ENCODE results near the gene ALS2. TPM values are rescaled to one million over a fixed set of nuclear protein-coding genes. Genes with fewer than 3 reads are reported as not detected.

ALS2 gene
- polyA plus RNA-seq, 4 donors: 8.4 to 34.0 (median 10.8) TPM

GRCh38 chr2:201788371-201788770 is 7.6 kb upstream of the ALS2 start:
- no peak overlapping the region for H3K4me3 ChIP-seq (ENCODE audit: low read depth in 1 of 3, low read length in 3 of 3)
- no peaks in the 10 kb centered on the region for H3K9me3 ChIP-seq (ENCODE audit: control insufficient read depth in 2 of 2, insufficient read depth in 1 of 2, low read depth in 1 of 2, low read length in 1 of 2)
- H3K27me3 ChIP-seq (ENCODE audit: control insufficient read depth in 3 of 3, insufficient read depth in 3 of 3, low read length in 3 of 3): peaks cover 0 to 1% (median 0%) of the 10 kb centered on the region in 3 donors
- no peak overlapping the region for H3K27ac ChIP-seq (ENCODE audit: low read depth in 1 of 3, low read length in 2 of 3)
- H3K36me3 ChIP-seq (ENCODE audit: control insufficient read depth in 3 of 3, insufficient read depth in 2 of 3, low read depth in 1 of 3, low read length in 3 of 3): no peaks in the 10 kb centered on the region
- WGBS, 3 donors: 78 to 96% (median 79%) methylated on average over 3 of the region's 3 CpGs
- DNase-seq (no peak), FAIRE-seq (no peak)
- H3K4me1 ChIP-seq (ENCODE audit: control insufficient read depth in 3 of 3, insufficient read depth in 2 of 3, low read depth in 1 of 3, low read length in 2 of 3): no peaks in the 10 kb centered on the region

- Histone ChIP-seq H3K4me3 (ENCODE audit: low read depth in 1 of 3, low read length in 3 of 3) (no peak overlapping the region), H3K36me3 (ENCODE audit: control insufficient read depth in 3 of 3, insufficient read depth in 2 of 3, low read depth in 1 of 3, low read length in 3 of 3) (no peaks in the 10 kb centered on the region), H3K27ac (ENCODE audit: low read depth in 1 of 3, low read length in 2 of 3) (no peak overlapping the region), H3K4me1 (ENCODE audit: control insufficient read depth in 3 of 3, insufficient read depth in 2 of 3, low read depth in 1 of 3, low read length in 2 of 3) (no peaks in the 10 kb centered on the region), H3K9me3 (ENCODE audit: control insufficient read depth in 2 of 2, insufficient read depth in 1 of 2, low read depth in 1 of 2, low read length in 1 of 2) (no peaks in the 10 kb centered on the region), H3K27me3 (ENCODE audit: control insufficient read depth in 3 of 3, insufficient read depth in 3 of 3, low read length in 3 of 3) (peaks cover 0 to 2% (median 1%) of the 10 kb centered on the region in 3 donors)
- DNase-seq (no peak), FAIRE-seq (no peak)
Observed at GRCh38 chr2:201786471-201786870, 5.7 kb upstream of the ALS2 start.

- FAIRE-seq: no peak
Observed at GRCh38 chr2:201785135-201785534, 4.4 kb upstream of the ALS2 start.

GRCh38 chr2:201784563-201784962 is 3.8 kb upstream of the ALS2 start:
- no peak overlapping the region for H3K4me3 ChIP-seq (ENCODE audit: low read depth in 1 of 3, low read length in 3 of 3)
- H3K36me3 ChIP-seq (ENCODE audit: control insufficient read depth in 3 of 3, insufficient read depth in 2 of 3, low read depth in 1 of 3, low read length in 3 of 3): no peaks in the 10 kb centered on the region
- H3K9me3 ChIP-seq (ENCODE audit: control insufficient read depth in 2 of 2, insufficient read depth in 1 of 2, low read depth in 1 of 2, low read length in 1 of 2): no peaks in the 10 kb centered on the region
- peaks cover 0 to 3% (median 2%) of the 10 kb centered on the region in 3 donors for H3K4me1 ChIP-seq (ENCODE audit: control insufficient read depth in 3 of 3, insufficient read depth in 2 of 3, low read depth in 1 of 3, low read length in 2 of 3)
- no peak for DNase-seq
- peaks cover 0 to 2% (median 1%) of the 10 kb centered on the region in 3 donors for H3K27me3 ChIP-seq (ENCODE audit: control insufficient read depth in 3 of 3, insufficient read depth in 3 of 3, low read length in 3 of 3)
- H3K27ac ChIP-seq (ENCODE audit: low read depth in 1 of 3, low read length in 2 of 3): no peak overlapping the region
- FAIRE-seq: no peak
- WGBS, 3 donors: 42 to 58% (median 50%) methylated on average over 1 of the region's 1 CpG

More at GRCh38 chr2:201785135-201785534, 4.4 kb upstream of the ALS2 start:
- Histone ChIP-seq H3K9me3 (ENCODE audit: control insufficient read depth in 2 of 2, insufficient read depth in 1 of 2, low read depth in 1 of 2, low read length in 1 of 2) (no peaks in the 10 kb centered on the region), H3K4me3 (ENCODE audit: low read depth in 1 of 3, low read length in 3 of 3) (no peak overlapping the region), H3K36me3 (ENCODE audit: control insufficient read depth in 3 of 3, insufficient read depth in 2 of 3, low read depth in 1 of 3, low read length in 3 of 3) (no peaks in the 10 kb centered on the region), H3K27ac (ENCODE audit: low read depth in 1 of 3, low read length in 2 of 3) (no peak overlapping the region), H3K27me3 (ENCODE audit: control insufficient read depth in 3 of 3, insufficient read depth in 3 of 3, low read length in 3 of 3) (peaks cover 0 to 2% (median 1%) of the 10 kb centered on the region in 3 donors), H3K4me1 (ENCODE audit: control insufficient read depth in 3 of 3, insufficient read depth in 2 of 3, low read depth in 1 of 3, low read length in 2 of 3) (no peaks in the 10 kb centered on the region)
- no peak for DNase-seq
- 68 to 73% (median 68%) methylated on average over 4 of the region's 4 CpGs for WGBS, 3 donors

GRCh38 chr2:201781557-201782051 is 871 bp upstream of the ALS2 start:
- Histone ChIP-seq H3K4me3 (ENCODE audit: low read depth in 1 of 3, low read length in 3 of 3) (peak overlapping the region; percentile 84 to 95 (median 88)), H3K27ac (ENCODE audit: low read depth in 1 of 3, low read length in 2 of 3) (peak overlapping the region; percentile 41 to 95 (median 87)), H3K36me3 (ENCODE audit: control insufficient read depth in 3 of 3, insufficient read depth in 2 of 3, low read depth in 1 of 3, low read length in 3 of 3) (no peaks in the 10 kb centered on the region), H3K4me1 (ENCODE audit: control insufficient read depth in 3 of 3, insufficient read depth in 2 of 3, low read depth in 1 of 3, low read length in 2 of 3) (peaks cover 2 to 14% (median 3%) of the 10 kb centered on the region in 3 donors), H3K9me3 (ENCODE audit: control insufficient read depth in 2 of 2, insufficient read depth in 1 of 2, low read depth in 1 of 2, low read length in 1 of 2) (no peaks in the 10 kb centered on the region), H3K27me3 (ENCODE audit: control insufficient read depth in 3 of 3, insufficient read depth in 3 of 3, low read length in 3 of 3) (peaks cover 0 to 2% (median 1%) of the 10 kb centered on the region in 3 donors)
- FAIRE-seq: no peak
- DNase-seq: peak in 1 of 2 donors; percentile 31
- 1 to 3% (median 1%) methylated on average over 15 of the region's 15 CpGs for WGBS, 3 donors

- no peaks in the 10 kb centered on the region for H3K9me3 ChIP-seq (ENCODE audit: control insufficient read depth in 2 of 2, insufficient read depth in 1 of 2, low read depth in 1 of 2, low read length in 1 of 2)
- no peak for FAIRE-seq
- peak; percentile 31 to 57 for DNase-seq
- 4 to 6% (median 6%) methylated on average over 21 to 22 of the region's 22 CpGs for WGBS, 3 donors
- H3K27me3 ChIP-seq (ENCODE audit: control insufficient read depth in 3 of 3, insufficient read depth in 3 of 3, low read length in 3 of 3): peaks cover 0 to 2% (median 0%) of the 10 kb centered on the region in 3 donors
- peak overlapping the region; percentile 84 to 95 (median 88) for H3K4me3 ChIP-seq (ENCODE audit: low read depth in 1 of 3, low read length in 3 of 3)
- no peaks in the 10 kb centered on the region for H3K36me3 ChIP-seq (ENCODE audit: control insufficient read depth in 3 of 3, insufficient read depth in 2 of 3, low read depth in 1 of 3, low read length in 3 of 3)
- peaks cover 2 to 22% (median 3%) of the 10 kb centered on the region in 3 donors for H3K4me1 ChIP-seq (ENCODE audit: control insufficient read depth in 3 of 3, insufficient read depth in 2 of 3, low read depth in 1 of 3, low read length in 2 of 3)
- H3K27ac ChIP-seq (ENCODE audit: low read depth in 1 of 3, low read length in 2 of 3): peak overlapping the region; percentile 80 to 95 (median 87)
Observed at GRCh38 chr2:201779901-201780673, 646 bp downstream of the ALS2 start.

- Histone ChIP-seq H3K4me3 (ENCODE audit: low read depth in 1 of 3, low read length in 3 of 3) (no peak overlapping the region), H3K27ac (ENCODE audit: low read depth in 1 of 3, low read length in 2 of 3) (peak overlapping the region in 1 of 3 donors; percentile 7), H3K27me3 (ENCODE audit: control insufficient read depth in 3 of 3, insufficient read depth in 3 of 3, low read length in 3 of 3) (no peaks in the 10 kb centered on the region), H3K36me3 (ENCODE audit: control insufficient read depth in 3 of 3, insufficient read depth in 2 of 3, low read depth in 1 of 3, low read length in 3 of 3) (no peaks in the 10 kb centered on the region), H3K9me3 (ENCODE audit: control insufficient read depth in 2 of 2, insufficient read depth in 1 of 2, low read depth in 1 of 2, low read length in 1 of 2) (no peaks in the 10 kb centered on the region), H3K4me1 (ENCODE audit: control insufficient read depth in 3 of 3, insufficient read depth in 2 of 3, low read depth in 1 of 3, low read length in 2 of 3) (peaks cover 2 to 26% (median 3%) of the 10 kb centered on the region in 3 donors)
- no peak for FAIRE-seq
- DNase-seq: peak in 1 of 2 donors; percentile 25
Observed at GRCh38 chr2:201777869-201778268, 2.9 kb downstream of the ALS2 start.

- FAIRE-seq: no peak
- no peaks in the 10 kb centered on the region for H3K36me3 ChIP-seq (ENCODE audit: control insufficient read depth in 3 of 3, insufficient read depth in 2 of 3, low read depth in 1 of 3, low read length in 3 of 3)
- peaks cover 2 to 26% (median 3%) of the 10 kb centered on the region in 3 donors for H3K4me1 ChIP-seq (ENCODE audit: control insufficient read depth in 3 of 3, insufficient read depth in 2 of 3, low read depth in 1 of 3, low read length in 2 of 3)
- no peaks in the 10 kb centered on the region for H3K27me3 ChIP-seq (ENCODE audit: control insufficient read depth in 3 of 3, insufficient read depth in 3 of 3, low read length in 3 of 3)
- DNase-seq: peak in 1 of 2 donors; percentile 18
- no peaks in the 10 kb centered on the region for H3K9me3 ChIP-seq (ENCODE audit: control insufficient read depth in 2 of 2, insufficient read depth in 1 of 2, low read depth in 1 of 2, low read length in 1 of 2)
- H3K4me3 ChIP-seq (ENCODE audit: low read depth in 1 of 3, low read length in 3 of 3): no peak overlapping the region
- peak overlapping the region in 1 of 3 donors; percentile 46 for H3K27ac ChIP-seq (ENCODE audit: low read depth in 1 of 3, low read length in 2 of 3)
Observed at GRCh38 chr2:201777043-201777442, 3.7 kb downstream of the ALS2 start.

Data from small intestine (tissue), 7 donors.